Cerebellar nuclear complex (tissue), 1 donor: ENCODE measurements around the gene SMARCA4.
A peak's percentile ranks its signal among the peaks of the same experiment; 100 is the strongest.

ENCODE experiments used
- DNase-seq, 2 experiments: peaks; one replicate each; lab custom pipeline; 2025; lab: John Stamatoyannopoulos, UW

Gene SMARCA4

DNA sequence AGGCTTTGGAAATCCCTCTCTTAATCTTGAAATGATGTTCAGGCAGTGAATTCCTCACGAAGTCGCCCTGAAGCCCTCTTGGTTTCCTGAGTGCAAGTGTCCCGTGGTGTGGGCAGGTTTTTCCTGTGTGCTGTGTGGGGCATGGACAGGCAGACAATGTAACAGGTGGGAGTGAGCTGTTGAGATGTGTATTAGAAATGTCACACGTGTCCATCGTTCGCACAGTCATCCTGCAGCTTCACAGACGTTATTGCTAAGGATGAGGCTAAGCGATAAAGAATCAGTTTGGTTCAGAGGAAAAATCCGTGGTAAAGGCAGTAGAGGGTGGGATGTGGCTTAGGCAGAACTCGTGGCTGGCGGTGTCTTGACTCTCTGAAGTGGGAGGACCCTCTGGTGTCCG, 51.7 kb downstream of the SMARCA4 start:
- DNase-seq = no peak

DNA sequence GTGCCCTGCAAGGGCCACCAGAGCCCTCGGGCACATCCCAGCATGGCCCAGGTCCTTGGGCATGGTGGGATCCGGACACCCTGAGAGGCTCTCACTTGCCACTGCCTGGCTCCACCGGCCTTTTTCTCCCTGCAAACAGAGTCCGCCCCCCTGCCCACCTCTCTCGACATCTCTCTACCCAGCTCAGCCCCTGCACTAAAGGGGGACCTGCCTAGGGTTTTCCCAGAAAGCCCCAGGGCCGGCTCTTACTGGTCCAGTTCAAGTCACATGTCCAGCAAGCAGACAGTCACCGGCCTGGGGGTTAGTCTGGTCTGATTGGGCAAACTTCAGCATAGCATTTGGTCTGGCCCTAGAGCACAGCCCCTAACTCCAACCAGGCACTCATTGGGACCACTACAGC, 52.9 kb downstream of the SMARCA4 start:
- no peak for DNase-seq

DNA sequence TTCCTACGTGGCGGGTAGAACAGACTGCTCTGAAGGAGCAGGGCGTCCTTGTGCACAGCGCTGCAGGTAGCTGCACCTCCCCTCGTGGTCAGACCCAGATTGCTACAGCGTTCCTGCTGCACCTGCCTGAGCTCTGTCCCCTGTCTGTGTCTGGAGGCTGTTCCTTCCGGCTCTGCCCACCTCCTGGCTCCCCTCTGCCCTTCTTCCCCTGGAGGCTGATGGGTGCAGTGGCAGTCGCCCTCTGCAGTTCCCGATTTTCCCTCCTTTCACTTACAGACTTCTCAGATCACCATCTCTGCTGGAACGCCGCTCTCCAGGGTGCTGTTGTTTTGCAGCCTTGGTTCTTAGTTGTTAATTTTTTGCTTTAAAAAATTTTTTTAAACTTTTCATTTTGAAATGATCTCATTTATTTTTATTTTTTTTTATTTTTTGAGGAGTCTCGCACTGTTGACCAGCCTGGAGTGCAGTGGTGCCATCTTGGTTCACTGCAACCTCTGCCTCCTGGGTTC, 53.6 kb downstream of the SMARCA4 start:
- DNase-seq = no peak

DNA sequence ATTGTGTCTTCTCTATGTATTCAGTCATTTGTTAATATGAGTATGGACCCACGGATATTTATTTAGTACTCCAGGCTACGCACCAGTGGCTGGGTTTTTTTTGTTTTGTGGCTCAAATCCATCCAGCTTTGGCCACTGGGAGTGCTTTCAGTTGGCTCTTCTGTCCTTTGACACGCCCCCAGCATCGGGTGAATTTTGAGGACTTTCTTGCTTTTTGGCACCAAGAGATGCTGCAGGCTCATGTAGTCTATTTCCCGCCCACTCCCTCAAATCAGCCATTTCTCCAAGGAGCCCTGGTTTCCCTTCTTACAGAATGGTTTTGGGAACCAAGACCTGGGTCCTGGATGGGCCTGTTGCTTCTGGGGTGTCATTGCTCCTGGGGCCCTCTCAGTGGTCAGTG, 55.8 kb downstream of the SMARCA4 start:
- no peak for DNase-seq

DNA sequence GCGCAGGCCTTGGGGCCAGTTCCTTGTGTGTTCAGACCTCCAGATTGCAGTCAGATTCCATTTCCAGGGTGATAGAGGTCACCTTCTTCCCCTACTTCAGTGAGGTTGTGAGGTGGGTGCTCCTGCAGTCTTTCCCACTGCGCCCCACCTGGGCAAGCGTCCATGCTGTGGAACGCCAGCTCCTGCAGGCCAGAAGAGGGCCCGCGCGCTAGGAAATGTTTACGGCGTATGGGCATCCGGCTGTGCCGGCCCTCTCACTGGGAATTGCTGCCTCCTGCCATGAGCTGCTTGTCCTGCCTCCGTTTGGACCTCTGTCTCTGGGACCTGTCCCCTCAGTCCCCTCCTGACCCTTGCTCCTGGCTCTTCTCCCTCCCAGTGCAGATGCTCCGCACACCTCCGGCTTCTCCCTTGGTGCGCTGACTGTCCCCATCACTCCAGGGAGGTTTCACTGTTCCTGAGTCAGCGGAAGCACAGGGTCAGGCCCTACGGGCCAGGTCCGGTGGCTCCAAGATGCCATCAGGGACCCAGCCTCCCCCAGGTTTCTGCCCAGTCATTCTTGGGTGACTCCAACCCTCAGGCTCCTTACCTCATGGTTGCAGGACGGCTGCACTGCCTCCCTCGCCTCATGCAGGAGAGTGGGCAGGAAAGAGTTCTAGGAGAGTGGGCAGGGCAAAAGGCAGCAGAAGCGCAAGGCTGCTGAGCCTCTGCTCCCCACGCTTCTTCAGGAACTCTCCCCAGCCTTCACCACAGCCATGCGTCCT, 56.6 kb downstream of the SMARCA4 start:
- no peak for DNase-seq

DNA sequence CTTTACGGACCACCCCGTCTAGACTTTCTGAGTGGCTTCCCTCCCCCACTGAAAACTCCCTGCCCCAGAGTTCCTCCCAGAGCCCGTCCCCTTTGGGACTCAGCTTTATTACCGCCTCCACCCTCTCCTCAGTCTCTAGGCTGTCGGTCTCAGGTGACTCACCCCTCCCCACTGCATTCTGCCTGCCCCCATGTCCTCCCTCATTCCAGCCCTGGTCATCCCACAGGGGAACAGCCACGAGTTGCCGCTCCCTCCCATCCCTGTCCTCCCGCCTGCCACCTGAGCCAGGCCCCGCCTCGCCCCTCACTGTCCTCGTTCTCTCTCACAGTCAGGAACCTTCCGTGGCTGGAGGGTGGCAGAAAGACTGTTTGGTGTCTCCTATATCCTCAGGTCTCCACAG, 57.3 kb downstream of the SMARCA4 start:
- no peak for DNase-seq

DNA sequence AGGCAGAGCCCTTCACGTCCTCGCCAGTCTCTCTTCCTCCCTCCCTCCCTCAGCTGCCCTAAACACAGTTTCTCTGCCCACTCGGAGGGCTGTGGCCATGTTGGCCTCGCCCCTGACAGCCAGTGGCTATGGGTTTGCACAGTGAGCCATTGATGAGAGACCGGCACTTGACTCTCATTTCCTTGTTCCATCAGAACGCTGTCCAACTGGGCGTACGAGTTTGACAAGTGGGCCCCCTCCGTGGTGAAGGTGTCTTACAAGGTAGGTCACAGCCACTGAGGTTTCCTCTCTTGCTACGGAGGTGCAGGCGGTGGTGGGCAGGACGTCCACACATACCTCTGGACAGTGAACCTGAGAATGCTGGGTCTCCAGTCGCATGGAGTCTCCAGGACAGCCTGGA, 57.9 kb downstream of the SMARCA4 start:
- DNase-seq = no peak

DNA sequence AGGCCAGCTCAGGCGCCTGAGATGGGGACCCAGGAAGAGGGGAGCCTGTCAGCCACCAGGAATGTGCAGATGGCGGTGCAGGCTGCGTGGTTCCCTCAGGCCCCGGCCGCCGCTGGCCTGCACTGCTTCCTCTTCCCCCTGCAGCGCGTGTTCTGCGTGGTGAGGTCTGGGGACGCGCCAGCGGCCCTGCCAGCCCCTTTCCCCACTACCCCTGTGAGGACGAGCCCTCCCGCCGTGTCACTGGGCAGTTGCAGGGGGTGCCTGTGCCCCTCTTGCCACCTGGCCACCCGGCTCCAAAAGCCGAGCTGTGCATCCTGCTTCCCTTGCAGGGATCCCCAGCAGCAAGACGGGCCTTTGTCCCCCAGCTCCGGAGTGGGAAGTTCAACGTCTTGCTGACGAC, 58.4 kb downstream of the SMARCA4 start:
- DNase-seq = no peak

DNA sequence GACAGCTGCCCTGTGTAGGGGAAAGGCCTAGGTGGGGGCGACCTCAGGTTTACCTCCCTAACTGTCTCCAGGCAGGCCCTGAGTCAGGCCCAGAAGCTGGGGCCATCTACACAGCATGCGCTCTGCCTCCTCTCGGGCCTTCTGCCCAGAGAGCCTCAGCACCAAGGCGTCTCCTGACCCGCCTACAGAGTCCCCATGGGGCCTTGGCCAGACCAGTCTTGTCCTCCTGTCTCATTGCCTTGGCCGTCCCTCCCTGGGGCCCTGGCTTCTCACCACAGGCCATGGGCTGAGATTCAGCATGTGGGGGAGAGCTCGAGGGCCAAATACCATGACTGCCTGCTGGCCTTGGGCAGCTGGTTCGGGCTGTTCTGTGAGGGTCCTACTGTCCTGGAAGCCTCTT, 59.0 kb downstream of the SMARCA4 start:
- no peak for DNase-seq

DNA sequence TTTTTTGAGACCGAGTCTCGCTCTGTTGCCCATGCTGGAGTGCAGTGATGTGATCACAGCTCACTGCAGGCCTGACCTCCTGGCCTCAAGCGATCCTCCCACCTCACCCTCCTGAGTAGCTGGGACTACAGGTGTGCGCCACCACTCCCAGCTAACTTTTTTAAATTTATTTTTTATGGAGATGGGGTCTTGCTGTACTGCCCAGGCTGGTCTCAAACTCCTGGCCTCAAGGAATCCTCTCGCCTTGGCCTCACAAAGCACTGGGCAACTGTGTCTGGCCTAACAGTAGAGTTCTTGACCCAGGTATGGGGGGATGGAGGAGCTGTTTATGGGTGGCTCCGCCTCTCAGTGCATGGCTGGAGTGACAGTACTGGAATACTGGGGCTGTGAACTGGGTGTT, 59.6 kb downstream of the SMARCA4 start:
- DNase-seq = no peak

DNA sequence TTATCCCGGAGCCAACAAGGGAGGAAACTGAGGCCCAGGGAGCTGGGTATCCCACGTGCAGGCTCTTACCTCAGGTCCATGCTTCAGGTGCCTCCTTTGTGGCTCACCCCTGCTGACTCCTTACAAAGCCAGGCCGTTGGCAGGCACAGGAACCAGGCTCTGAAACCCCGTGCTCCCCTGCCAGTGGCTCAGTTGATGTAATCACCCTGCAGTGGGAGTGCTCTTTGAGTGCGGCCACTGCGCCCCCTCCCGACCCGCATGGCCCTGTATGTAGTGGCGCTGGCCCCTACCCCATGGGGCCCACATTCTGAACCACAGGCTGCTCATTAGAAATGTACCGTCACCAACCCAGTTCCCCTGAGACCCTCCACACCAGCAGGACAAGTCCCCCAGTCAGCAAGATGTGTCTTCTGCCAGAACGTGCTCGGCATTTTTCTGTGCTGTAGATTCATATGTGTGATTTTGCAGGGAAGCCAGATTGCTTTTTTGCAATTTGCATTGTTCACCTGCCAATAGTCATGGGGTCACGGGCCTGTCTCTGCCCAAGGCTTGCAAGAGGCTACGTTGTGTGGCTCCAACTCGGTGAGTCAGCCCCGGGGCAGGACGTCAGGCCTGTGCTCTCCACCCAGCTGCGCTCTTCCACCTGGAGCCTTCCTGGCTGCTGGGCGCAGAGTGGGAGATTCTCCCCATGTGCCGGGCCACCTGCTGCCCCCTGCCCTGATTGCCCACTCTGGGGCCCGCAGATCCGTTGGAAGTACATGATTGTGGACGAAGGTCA, 60.3 kb downstream of the SMARCA4 start:
- DNase-seq = no peak

DNA sequence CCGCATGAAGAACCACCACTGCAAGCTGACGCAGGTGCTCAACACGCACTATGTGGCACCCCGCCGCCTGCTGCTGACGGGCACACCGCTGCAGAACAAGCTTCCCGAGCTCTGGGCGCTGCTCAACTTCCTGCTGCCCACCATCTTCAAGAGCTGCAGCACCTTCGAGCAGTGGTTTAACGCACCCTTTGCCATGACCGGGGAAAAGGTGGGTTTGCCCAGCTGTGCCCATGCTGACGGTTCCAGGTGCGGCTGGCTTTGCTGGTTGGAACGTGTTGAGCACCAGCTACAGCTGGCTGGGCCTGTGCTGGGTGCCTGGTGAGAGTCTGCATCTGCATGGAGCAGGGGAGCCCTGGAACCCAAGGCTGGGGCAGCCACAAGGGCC, 60.9 kb downstream of the SMARCA4 start:
- no peak for DNase-seq

DNA sequence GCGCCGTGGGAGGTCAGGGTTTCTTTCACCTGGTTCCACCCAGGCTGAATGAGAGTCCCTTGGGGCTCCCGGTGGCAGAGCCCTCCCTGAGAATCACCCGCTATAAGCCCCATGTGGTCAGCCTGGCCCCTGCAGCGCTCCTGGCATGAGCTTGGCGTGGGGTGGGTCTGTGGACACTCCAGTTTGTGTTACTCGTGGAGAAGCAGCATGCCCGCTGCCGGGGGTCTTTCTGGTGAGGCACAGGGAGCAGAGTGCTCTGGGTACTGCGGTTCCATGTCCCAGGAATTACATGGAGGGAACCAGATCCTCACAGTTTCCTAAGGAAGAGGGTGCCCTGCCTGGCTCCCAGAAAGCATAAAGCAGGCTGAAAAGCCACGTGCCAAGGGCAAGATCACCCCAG, 62.2 kb downstream of the SMARCA4 start:
- no peak for DNase-seq

DNA sequence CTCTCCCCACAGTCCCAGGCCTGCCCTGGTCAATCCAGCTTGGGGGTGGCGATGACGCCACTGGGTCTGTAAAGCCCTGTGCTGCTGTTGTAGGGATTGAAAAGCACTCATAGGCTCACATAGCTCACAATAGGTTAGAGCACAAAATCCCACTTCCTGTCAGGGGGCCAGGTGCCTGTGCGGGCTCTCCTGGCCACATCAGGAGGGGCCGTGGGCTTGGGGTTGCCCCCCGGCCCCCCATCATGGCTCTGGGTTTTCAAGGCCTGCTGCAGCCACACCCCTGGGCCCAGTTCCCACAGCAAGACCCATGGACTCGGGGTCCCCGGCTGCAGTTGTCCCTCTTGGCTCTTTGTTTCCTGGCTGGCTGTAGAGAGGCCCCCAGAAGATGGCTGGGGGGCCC, 62.9 kb downstream of the SMARCA4 start:
- no peak for DNase-seq

DNA sequence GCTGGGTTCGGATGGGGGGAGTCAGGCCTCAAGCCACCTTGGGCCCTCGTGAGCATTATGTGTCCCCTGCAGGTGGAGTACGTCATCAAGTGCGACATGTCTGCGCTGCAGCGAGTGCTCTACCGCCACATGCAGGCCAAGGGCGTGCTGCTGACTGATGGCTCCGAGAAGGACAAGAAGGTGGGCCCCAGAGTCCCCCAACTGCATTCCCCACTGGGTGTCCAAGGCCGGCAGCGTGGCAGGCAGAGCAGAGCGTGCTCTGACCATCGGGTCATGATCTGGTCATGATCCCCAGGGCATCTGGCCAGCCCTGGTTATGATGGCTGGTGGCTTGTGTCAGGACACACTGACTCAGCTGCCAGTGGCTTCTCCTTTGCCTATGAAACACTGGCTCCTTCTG, 63.4 kb downstream of the SMARCA4 start:
- no peak for DNase-seq

DNA sequence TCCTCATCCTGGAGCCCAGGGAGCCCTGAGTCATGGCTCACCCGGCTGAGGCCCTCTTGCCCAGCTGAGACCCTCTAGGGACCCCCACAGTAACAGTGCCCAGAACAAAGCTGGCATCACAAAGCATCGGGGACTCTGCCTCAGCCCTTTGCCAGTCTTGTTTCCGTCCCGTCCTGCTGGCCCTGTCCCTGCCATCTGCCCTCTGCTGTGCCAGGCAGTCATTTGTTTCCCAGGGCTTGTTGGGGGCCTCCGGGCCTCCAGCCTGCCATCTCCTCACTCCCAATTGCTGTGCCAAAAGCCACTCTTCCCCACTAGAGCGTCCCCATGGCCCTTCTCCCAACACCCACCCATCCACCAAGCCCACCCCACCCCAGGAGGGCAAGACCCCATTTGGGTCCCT, 64.2 kb downstream of the SMARCA4 start:
- peak in 1 of 2 experiments; percentile 36 for DNase-seq

DNA sequence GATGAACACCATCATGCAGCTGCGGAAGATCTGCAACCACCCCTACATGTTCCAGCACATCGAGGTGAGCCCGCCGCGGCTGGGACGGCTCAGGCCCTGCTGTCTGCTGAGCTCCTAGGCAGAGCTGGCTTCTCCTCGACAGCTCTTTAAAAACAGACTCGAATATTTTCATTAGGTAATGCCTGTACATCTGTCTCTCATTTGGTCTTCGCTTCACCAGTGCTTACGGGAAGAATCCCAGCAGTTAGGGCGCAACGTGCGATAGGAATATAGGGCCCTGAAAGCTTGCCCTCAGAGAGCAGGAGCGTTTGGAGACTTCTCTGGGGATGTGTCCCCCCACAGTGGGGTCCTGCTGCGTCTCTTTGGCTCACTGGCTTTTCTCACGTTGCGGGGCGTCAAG, 64.6 kb downstream of the SMARCA4 start:
- no peak for DNase-seq

DNA sequence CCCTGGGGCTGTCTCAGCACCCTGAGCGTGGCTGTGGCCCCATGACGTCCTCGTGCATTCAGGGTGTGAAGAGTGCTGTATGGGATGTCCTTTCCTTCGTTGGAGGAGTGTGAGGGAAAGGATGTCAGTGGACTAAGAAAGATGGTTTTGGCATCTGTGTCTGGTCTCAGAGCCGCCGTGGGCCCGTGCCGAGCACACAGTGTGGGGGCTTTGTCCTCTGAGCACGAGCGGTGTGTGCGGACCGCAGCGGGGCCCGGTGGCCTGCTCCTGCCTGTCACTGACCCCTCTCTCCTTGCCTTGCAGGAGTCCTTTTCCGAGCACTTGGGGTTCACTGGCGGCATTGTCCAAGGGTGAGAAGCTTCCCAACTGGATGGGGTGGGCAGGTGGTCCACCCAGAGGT, 65.2 kb downstream of the SMARCA4 start:
- no peak for DNase-seq

DNA sequence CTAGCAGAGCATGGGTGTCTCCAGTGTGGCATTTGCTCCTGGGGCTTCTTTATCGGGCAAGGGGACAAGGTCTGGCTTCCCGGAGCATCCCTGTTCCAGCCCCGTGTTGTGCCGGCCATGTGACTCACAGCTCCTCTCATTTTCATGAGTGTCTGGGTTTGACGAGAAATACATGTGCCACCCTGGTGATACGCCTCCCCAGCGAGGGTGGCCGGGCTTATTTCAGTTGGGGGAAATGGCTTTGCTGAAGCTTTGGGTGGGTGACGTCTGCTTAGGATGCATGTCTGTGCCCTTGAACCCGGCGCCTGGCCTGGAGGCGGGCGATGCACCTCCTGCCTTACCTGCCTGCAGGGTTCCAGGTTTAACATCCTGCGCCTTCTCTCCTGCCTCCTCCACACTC, 66.6 kb downstream of the SMARCA4 start:
- no peak for DNase-seq

DNA sequence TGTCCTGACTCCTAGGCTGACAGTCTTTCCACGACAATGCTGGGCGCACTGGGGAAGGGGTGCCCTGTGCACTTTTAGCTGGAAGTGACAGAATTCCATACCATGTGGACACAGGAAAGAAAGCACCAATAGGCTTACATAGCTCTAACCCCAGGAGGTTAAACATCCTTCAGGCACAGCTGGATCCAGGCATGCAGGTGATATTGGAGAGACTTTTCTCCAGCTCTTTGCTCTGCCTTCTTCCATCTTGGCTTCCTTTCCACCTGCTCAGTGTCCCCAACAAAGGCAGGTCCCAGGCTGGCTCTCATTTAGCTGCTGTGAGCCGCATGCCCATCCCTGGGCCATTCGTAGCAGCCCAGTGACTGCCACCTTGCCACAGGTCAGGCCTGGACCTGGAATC, 67.3 kb downstream of the SMARCA4 start:
- no peak for DNase-seq

DNA sequence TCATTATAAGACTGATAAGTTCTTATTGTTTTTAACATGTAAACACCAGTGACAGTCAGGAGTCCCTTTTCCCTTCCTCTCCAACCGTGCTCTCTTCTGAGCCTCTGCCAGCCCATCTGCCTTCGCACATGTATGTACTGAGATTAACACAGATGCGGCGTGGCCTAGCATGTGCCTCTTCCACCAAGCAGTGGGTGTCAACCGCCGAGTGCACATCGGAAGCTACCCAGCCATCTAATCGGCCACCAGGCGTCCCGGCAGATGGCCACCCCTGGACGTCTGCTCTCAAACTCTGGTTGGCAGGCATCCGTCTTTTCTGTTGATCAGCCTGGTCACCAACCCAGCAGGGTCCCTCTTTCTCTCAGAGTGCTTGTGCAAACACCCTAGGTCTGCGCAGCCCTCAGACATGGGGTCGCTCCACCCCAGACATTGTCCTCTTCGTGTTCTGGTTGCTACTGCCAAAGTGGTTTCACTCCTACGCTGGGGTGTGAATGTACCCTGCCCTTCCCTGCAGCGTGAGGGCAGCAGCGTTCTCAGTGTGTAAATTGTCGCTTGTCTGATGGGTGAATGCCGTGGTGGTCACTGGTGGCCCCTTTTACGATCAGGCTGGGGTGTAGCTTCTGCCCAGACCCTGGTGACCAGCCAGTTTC, 70.7 kb downstream of the SMARCA4 start:
- peak in 1 of 2 experiments; percentile 30 for DNase-seq

DNA sequence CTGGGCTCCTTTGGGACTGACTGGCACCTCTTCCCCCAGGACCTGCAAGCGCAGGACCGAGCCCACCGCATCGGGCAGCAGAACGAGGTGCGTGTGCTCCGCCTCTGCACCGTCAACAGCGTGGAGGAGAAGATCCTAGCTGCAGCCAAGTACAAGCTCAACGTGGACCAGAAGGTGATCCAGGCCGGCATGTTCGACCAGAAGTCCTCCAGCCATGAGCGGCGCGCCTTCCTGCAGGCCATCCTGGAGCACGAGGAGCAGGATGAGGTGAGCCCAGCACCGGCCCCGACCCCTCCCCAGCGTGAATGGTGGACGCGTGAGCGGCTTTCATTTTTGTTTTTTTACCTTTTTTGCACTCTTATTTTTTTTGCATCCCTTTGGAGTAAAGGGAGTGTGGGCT, 72.4 kb downstream of the SMARCA4 start:
- no peak for DNase-seq

DNA sequence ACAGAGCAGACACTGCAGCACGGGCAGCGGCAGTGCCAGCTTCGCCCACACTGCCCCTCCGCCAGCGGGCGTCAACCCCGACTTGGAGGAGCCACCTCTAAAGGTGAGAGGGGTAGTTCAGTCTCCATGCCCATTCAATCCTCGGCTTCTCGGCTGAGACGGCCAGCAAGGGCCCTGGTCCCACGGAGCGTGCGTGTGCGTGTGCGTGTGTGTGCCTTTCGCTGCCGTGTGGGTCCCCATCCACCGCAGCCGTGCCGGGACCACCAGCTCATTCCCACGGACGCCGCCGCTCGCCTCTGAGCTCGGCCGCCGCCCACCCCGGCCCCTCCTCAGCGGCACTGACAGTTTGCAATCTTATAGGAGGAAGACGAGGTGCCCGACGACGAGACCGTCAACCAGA, 72.9 kb downstream of the SMARCA4 start:
- DNase-seq = no peak
